Measurements from ENCODE around the gene DEFB118.
"Not testable (repeated sequence)": the region's sequence is repeated elsewhere in the genome, so short reads cannot be mapped to it uniquely, and the experiment has no call there.

The DEFB118 gene, protein sequence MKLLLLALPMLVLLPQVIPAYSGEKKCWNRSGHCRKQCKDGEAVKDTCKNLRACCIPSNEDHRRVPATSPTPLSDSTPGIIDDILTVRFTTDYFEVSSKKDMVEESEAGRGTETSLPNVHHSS

DNA sequence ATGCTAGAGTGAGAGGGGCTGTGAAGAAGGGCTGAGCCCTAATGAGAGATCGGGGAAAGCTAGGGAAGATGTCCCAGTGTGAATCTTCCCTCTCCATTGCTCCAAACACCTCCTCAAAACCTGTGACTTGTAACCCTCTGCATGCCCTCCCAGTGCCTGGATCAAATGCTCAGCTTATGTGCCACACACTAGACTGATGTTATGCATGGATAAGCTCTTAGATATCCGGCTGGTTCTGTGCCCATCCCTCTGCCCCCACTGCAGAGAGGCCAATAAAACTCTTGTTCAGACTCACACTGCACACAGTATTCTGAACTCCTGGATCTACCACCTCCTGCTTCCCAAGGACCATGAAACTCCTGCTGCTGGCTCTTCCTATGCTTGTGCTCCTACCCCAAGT lies at the start of gene DEFB118:
Gene DEFB118, plus strand, starts transcription at position 301 of the 400 bp plus-strand sequence. Its CDS starts 50 bp downstream, at position 351.
- no peak for DNase-seq (ENCODE audit: low read depth in 2 of 2)

DNA sequence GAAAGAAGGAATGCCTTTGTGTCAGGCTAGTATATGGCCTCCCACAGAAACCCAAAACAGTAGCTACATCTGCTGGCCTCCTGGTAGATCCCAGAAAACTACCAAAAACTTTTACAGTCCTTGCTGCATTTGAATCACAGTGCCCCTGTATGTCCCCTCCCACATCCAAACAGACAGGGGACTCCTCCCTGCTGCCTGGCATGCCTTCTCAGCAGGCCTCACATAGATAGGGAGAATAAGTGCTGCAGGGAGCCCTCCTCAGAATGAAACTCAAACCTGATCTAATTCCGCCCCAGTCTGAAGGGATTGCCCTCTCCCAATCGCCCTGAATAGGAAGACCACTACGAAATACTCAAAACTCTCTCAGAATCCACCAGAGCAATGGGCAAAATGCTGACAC lies 45.9 kb upstream of the DEFB118 start:
- no peak for DNase-seq (ENCODE audit: low read depth in 2 of 2)

DNA sequence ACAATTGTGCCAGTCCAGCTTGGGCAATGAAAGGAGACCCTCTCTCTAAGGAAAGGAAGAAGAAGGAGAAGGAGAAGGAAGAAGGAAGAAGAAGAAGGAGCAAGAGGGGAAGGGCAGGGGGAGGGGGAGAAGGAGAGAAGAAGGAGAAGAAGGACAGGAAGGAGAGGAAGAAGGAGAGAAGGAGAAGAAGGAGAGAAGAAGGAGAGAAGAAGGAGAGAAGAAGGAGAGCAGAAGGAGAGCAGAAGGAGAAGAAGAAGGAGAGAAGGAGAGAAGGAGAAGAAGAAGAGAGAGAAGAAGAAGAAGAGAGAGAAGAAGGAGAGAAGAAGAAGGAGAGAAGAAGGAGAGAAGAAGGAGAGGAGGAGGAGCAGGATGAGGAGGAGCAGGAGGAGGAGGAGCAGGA lies 37.5 kb upstream of the DEFB118 start:
- no peak for DNase-seq (ENCODE audit: low read depth in 2 of 2)

DNA sequence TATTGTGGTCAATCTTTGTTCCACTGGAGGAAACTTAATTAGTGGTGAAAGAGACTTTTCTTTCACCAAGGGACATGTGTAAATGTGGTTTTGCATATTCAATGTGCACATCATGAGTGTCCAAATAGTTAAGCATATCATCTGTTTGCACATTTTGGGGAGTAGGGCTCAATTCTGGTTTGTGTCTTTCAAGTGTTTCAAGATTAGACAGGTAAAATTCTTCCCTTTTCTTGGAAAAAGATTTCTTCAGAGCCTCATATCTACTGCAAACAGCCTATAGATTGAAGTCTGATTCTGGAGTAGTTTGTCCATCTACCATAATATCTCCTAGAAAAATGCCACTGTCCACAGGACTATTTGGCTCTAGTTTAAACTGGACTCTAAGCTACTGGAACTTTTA lies 26.9 kb upstream of the DEFB118 start:
- no peak for DNase-seq (ENCODE audit: low read depth in 2 of 2)

DNA sequence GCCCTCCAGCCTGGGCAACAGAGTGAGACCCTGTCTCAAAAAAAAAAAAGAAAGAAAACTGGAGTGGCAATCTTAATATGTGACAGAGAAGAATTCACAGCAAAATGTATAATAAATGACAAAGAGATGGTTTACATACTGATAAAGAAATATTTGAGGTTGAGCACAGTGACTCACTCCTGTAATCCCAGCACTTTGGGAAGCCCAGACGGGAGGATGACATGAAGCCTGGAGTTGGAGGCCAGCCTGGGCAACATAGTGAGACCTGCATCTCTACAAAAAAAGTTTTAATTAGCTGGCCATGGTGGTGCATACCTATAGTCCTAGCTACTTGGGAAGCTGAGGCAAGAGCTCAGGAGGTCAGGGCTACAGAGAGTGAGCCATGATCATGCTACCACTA lies 12.4 kb upstream of the DEFB118 start:
- DNase-seq (ENCODE audit: low read depth in 2 of 2): no peak

DNA sequence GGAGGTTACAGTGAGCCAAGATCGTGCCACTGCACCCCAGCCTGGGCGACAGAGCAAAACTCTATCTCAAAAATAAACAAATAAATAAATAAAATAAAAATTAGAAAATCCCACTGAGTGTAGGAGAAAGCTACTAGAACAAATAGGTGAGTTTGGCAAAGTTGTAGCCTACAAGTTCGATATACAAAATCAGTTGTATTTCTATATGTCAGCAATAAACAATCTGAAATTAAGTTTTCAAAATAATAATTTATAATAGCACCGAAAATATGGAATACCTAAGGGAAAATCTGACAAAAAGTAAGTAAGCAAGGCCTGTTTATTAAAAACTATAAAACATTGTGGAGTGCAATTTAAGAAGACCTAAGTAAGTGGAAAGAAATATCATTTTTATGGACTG lies 5.1 kb upstream of the DEFB118 start:
- DNase-seq (ENCODE audit: low read depth in 2 of 2): no peak

DNA sequence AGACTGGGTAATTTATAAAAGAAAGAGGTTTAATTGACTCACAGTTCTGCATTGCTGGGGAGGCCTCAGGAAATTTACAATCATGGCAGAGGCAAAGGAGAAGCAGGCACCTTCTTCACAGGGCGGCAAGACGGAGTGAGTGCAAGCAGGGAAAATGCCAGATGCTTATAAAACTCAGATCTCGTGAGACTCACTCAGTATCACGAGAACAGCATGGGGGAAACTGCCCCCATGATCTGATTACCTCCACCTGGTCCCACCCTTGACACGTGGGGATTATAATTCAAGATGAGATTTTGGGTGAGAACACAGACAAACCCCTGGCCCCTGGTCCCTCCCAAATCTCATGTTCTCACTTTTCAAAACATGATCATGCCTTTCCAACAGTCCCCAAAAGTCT lies 4.1 kb upstream of the DEFB118 start:
- not testable (repeated sequence) for DNase-seq (ENCODE audit: low read depth in 2 of 2)

DNA sequence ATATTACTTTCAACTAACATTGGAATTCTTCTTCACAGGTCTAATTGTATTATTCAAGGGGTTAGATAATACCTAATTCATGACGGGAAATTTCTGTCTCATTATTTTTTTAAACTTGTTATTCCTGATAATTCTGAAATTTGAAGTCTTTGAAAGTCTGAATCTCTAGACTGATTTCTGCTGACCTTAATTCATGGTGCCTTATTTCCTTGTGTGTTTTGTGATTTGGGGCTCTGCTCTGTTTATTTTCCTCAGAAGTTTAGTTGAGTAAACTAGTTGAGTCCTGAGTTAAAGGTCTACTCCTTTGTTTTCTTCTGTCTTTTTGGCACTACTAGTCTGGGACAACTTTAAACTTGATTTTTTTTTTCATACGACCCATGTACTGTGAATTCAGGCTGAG lies 5.9 kb downstream of the DEFB118 start:
- DNase-seq (ENCODE audit: low read depth in 2 of 2): no peak

DNA sequence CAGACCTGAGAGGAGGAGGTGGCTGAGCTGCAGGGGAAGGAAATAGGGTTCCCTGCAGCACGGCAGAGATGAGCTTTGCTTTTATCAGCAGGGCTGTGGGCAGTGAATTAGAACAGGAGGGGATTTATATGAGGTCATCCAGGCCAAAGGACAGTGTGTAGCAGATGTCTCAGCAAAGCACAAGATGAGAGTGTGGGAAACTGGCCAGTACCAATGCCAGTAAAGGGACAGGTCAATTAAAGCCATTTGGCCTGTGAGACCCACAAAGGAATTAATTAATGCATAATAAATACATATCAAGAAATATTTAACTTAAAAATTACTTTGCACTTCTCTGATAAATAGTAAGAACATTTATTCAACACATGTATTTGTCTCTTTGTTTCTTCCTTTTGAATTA lies 22.1 kb downstream of the DEFB118 start, which contains the start of gene DEFB119:
Gene DEFB119, minus strand, starts transcription at position 101 of the 400 bp plus-strand sequence. CDS start 107 bp downstream, outside the sequence.
- DNase-seq (ENCODE audit: low read depth in 2 of 2): no peak

DNA sequence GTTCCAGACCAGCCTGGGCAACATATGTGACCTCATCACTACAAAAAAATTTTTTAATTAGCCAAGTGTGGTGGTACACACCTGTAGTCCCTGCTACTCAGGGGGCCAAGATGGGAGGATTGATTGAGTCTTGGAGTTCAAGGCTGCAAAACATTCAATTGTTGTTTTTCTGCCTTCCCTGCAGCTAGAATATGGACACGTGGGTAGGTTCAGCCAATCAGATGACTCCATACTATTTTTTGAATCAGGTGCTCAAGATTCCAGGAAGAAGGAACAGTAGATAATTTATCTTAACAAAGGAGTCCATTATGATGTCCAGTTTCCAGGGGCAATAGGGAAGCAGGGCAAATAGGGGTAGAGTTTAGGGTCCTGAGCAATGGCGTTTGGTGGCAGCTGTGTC lies 24.4 kb downstream of the DEFB118 start:
- DNase-seq (ENCODE audit: low read depth in 2 of 2): no peak

DNA sequence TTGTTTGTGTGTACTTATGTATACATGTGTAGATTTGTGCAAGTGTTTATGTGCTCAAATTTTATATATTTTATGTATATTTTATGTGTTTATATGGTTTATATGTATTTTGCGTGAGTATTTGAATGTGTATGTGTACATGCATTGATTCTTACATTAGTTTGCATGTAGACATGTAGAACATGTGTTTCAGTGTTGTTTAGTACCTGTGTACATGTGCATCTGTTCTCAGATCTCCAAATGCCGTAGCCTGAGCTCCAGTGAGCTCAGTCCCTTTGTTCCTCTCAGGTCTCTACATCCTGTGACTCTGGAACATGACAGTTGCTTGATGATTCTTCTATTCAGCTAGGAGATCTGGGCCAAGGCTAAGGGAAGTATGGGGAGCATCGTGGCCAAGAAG lies 26.5 kb downstream of the DEFB118 start:
- no peak for DNase-seq (ENCODE audit: low read depth in 2 of 2)

DNA sequence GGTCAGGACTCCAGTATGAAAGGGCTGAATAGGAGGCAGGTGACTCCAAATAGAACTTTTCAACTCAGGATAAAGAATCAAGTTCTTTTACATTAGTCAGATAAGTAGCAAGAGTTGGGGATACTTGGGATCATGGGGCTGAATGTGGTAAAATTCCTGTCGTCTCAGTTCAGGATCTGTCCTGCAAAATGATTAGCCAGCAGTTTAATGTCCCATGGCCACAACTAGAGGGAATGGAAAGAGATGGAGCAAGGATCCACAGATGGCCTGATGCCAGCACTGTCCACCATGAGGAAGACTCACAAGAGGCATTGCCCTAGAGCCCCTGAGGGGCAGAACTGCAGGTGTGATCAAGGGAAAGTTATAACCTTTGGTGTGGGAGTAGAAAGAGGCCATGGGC lies 35.5 kb downstream of the DEFB118 start:
- DNase-seq (ENCODE audit: low read depth in 2 of 2): no peak

DNA sequence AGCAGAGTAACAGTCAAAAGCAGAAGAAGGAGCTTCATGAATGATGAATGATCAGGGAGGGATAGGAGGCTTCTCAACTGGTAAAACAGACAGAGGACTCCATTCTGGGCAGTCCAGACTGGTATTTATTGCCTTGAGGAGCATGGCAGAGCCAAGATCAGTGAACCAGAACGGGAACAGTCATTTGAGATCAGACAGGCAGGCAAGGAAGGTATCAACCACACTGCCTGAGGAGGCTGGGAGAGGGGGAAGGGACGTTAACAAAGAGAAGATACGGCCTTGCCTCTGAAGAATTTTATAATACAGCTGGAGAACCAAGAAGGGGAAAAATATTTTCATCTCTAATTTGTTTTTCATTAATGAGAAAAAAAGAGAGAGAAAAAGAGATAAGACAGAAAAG lies 37.7 kb downstream of the DEFB118 start, which contains the start of gene DEFB121:
Gene DEFB121, minus strand, starts transcription at position 101 of the 400 bp plus-strand sequence. Its CDS starts 63 bp downstream, at position 38.
- DNase-seq (ENCODE audit: low read depth in 2 of 2): no peak

DNA sequence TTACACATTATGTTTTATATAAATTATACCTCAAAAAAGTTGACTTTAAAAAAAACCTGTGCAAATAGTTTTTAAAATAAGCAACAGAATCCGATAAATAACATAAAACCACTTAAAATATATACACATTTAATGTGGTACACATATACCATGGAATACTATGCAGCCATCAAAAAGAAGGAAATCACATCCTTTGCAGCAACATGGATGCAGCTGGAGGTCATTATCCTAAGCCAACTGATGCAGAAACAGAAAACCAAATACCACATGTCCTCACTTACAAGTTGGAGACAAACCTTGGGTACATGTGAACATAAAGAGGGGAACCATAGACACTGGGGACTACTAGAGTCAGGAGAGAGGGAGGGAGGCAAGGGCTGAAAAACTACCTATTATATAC lies 41.6 kb downstream of the DEFB118 start:
- no peak for DNase-seq (ENCODE audit: low read depth in 2 of 2)

DNA sequence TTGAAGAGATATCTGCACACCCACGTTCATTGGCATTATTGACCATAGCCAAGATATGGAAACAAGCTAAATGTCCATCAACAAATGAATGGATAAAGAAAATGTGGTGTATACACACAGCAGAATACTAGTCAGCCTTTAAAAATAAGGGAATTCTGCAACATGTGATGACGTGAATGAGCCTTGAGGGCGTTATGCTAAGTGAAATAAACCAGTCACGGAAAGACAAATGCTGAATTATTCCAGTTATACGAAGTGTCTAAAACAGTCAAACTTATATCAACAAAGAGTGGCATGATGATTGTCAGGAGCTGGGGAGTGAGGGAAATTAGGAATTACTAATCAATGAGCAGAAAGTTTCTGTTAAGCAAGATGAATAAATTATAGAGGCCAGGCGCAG lies 46.0 kb downstream of the DEFB118 start:
- DNase-seq (ENCODE audit: low read depth in 2 of 2): no peak

DNA sequence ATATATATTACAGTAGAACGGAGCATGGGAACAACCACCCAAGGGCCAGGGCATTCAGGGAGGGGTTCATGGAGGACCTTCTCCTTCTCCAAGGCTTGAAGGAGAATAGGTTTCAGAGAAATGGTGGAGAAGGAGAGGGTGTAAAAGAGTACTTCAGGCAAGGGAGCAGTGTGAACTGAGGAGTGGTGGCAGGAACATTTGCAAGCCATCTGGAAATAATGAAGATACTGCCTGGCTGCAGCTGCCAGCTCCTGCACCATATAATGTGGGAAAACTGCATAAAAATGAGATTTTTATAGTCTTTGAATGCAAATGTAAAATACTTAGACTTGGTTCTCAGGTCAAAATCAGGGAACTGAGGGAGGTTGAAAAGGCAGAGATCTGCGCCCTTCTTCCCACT lies 47.3 kb downstream of the DEFB118 start:
- no peak for DNase-seq (ENCODE audit: low read depth in 2 of 2)

DNA sequence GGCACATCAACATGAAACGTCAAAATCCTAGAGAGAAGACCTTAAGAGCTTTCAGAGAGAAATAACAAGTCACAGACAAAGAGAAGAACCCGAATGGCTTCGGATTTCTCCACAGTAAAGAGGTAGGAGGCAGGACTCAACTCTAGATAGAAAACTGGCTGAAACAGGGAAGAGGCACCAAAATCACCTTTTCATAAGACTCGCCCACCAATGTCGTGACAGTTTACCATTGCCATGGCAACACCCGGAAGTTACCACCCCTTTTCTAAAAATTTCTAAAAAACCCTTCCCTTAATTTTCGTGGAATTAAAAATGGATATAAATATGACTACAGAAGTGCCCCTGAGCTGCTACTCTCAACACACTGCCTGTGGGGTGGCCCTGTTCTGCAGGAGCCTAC lies 49.9 kb downstream of the DEFB118 start:
- DNase-seq (ENCODE audit: low read depth in 2 of 2): no peak
